ENCODE measurements around the gene AP1B1.

GRCh38 chr22:29310065-29310862, 78.1 kb downstream of the AP1B1 start:
- TF ChIP-seq POLR2AphosphoS5 (IDR thresholded peaks at IDR 0.05) = no peak
- TF ChIP-seq, protein P1, sequence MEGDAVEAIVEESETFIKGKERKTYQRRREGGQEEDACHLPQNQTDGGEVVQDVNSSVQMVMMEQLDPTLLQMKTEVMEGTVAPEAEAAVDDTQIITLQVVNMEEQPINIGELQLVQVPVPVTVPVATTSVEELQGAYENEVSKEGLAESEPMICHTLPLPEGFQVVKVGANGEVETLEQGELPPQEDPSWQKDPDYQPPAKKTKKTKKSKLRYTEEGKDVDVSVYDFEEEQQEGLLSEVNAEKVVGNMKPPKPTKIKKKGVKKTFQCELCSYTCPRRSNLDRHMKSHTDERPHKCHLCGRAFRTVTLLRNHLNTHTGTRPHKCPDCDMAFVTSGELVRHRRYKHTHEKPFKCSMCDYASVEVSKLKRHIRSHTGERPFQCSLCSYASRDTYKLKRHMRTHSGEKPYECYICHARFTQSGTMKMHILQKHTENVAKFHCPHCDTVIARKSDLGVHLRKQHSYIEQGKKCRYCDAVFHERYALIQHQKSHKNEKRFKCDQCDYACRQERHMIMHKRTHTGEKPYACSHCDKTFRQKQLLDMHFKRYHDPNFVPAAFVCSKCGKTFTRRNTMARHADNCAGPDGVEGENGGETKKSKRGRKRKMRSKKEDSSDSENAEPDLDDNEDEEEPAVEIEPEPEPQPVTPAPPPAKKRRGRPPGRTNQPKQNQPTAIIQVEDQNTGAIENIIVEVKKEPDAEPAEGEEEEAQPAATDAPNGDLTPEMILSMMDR (IDR thresholded peaks at IDR 0.05) = no peak
- TF ChIP-seq POLR2A (IDR thresholded peaks at IDR 0.05) = no peak
- no peak for TF ChIP-seq EP300 (IDR thresholded peaks at IDR 0.05)
